SK-N-SH (cell line): Measurements from ENCODE around the gene PPM1B.

Experiments
- CHD2 ChIP-seq: fragments of 150-350 bp; IDR thresholded peaks from 2 replicates; pipeline ENCODE4 v1.6.1; 2018; ENCODE audit warnings: low read length; ENCODE audit not compliant: partially characterized antibody
- CTCF ChIP-seq: fragments of 200-600 bp; sonication (generic); IDR thresholded peaks from 2 replicates; pipeline ENCODE4 v1.6.1; 2017; ENCODE audit warnings: antibody characterized with exemption, mild to moderate bottlenecking, moderate library complexity
- EP300 ChIP-seq, 2 experiments: IDR thresholded peaks; 2 replicates each; pipeline versions ENCODE4 v1.4.0 to v1.6.1; 2012; ENCODE audit warnings: borderline replicate concordance in 1 of 2, low read depth in 1 of 2, low read length in 1 of 2
- EZH2phosphoT487 ChIP-seq: fragments of 200-600 bp; sonication (generic); IDR thresholded peaks from 2 replicates; pipeline ENCODE4 v1.6.1; 2017; ENCODE audit warnings: low read depth, mixed run types, mild to moderate bottlenecking, antibody characterized with exemption, moderate library complexity, borderline replicate concordance
- FOXJ3 ChIP-seq: sonication (generic); formaldehyde crosslinking; IDR thresholded peaks from 2 replicates; pipeline ENCODE4 v1.5.1; 2020; ENCODE audit warnings: mild to moderate bottlenecking, missing genetic modification reagents
- NFIC ChIP-seq: IDR thresholded peaks from 2 replicates; pipeline ENCODE4 v1.4.0; 2012; ENCODE audit warnings: borderline replicate concordance
- PBX3 ChIP-seq: IDR thresholded peaks from 2 replicates; pipeline ENCODE4; 2012
- RCOR1 ChIP-seq: fragments of 150-350 bp; IDR thresholded peaks from 2 replicates; pipeline ENCODE4 v1.6.1; 2017; ENCODE audit warnings: antibody characterized with exemption, low read length
- REST ChIP-seq: IDR thresholded peaks from 2 replicates; pipeline ENCODE4 v1.6.1; 2012; ENCODE audit warnings: mild to moderate bottlenecking, low read depth, low read length, moderate library complexity
- RFX5 ChIP-seq: IDR thresholded peaks from 2 replicates; pipeline ENCODE4 v1.6.1; 2012; ENCODE audit warnings: mild to moderate bottlenecking, improper control_type of control experiment, low read length
- TEAD4 ChIP-seq: IDR thresholded peaks from 2 replicates; pipeline ENCODE4 v1.4.0; 2012; ENCODE audit warnings: mild to moderate bottlenecking, borderline replicate concordance; ENCODE audit not compliant: insufficient read depth
- USF2 ChIP-seq: fragments of 150-350 bp; IDR thresholded peaks from 2 replicates; pipeline ENCODE4 v1.6.1; 2017; ENCODE audit warnings: antibody characterized with exemption, low read length, low read depth, borderline replicate concordance

GRCh38 chr2:44163777-44164176, 4.9 kb upstream of the PPM1B start:
- no peak for TF ChIP-seq CTCF
- TF ChIP-seq USF2 = no peak
- TF ChIP-seq RFX5 = no peak
- no peak for TF ChIP-seq CHD2
- no peak for TF ChIP-seq REST
- TF ChIP-seq EZH2phosphoT487 = no peak
- TF ChIP-seq EP300 (IDR thresholded peaks at IDR 0.05; ENCODE audit: borderline replicate concordance in 1 of 2, low read depth in 1 of 2, low read length in 1 of 2) = no peak
- no peak for TF ChIP-seq PBX3
- TF ChIP-seq FOXJ3 = no peak
- no peak for TF ChIP-seq TEAD4
- TF ChIP-seq RCOR1 = no peak
- no peak for TF ChIP-seq NFIC
